ENCODE measurements around the gene LRIG2. TPM values are rescaled to one million over a fixed set of nuclear protein-coding genes. Genes with fewer than 3 reads are reported as not detected.

The LRIG2 gene
- total and polyA plus RNA-seq, 3 donors from 2014 or later, result 10.6 to 27.7 (median 26.0) TPM

GRCh38 chr1:113133759-113134158 is 60.8 kb downstream of the LRIG2 start:
- TF ChIP-seq POLR2A (IDR thresholded peaks at IDR 0.05) (no peak), CTCF (IDR thresholded peaks at IDR 0.05) (no peak)
- Histone ChIP-seq H3K4me1 (peaks cover 3% of the 10 kb centered on the region), H3K27me3 (no peaks in the 10 kb centered on the region), H3K36me3 (ENCODE audit: low read depth, missing control alignments) (no peaks in the 10 kb centered on the region), H3K27ac (no peak overlapping the region), H3K9me3 (no peaks in the 10 kb centered on the region), H3K4me3 (no peak overlapping the region)
- DNase-seq, result no peak
- intact Hi-C loops (cut with DNase I; ENCODE audit: low total_unique reads), result no loop called here
- 63 to 65% methylated on average over 2 of the region's 2 CpGs for whole genome bisulfite sequencing, 2 donors

- 92 to 97% methylated on average over 1 of the region's 1 CpG for WGBS, 2 donors
- Histone ChIP-seq H3K27ac (no peak overlapping the region), H3K4me1 (peaks cover 5% of the 10 kb centered on the region), H3K36me3 (ENCODE audit: low read depth, missing control alignments) (no peaks in the 10 kb centered on the region), H3K4me3 (no peak overlapping the region), H3K27me3 (no peaks in the 10 kb centered on the region), H3K9me3 (no peaks in the 10 kb centered on the region)
- intact Hi-C loops (cut with DNase I; ENCODE audit: low total_unique reads), result loop anchor here (5.0 kb wide), 1 partner anchor 542 kb away; no protein-coding TSS in a partner anchor
- TF ChIP-seq CTCF (IDR thresholded peaks at IDR 0.05) (no peak), POLR2A (IDR thresholded peaks at IDR 0.05) (no peak)
- DNase-seq, result no peak
These were observed 62.5 kb downstream of the LRIG2 start for GRCh38 chr1:113135460-113135859.

GRCh38 chr1:113136476-113136875 is 63.5 kb downstream of the LRIG2 start:
- intact Hi-C loops (cut with DNase I; ENCODE audit: low total_unique reads), result loop anchor here (5.0 kb wide), 1 partner anchor 541 kb away; no protein-coding TSS in a partner anchor
- 28 to 42% methylated on average over 1 of the region's 1 CpG for WGBS, 2 donors
- no peaks in the 10 kb centered on the region for H3K27me3 ChIP-seq
- H3K27ac ChIP-seq, result no peak overlapping the region
- no peak for DNase-seq
- no peak for TF ChIP-seq POLR2A (IDR thresholded peaks at IDR 0.05)
- no peak for TF ChIP-seq CTCF (IDR thresholded peaks at IDR 0.05)
- no peaks in the 10 kb centered on the region for H3K36me3 ChIP-seq (ENCODE audit: low read depth, missing control alignments)
- H3K9me3 ChIP-seq, result no peaks in the 10 kb centered on the region
- no peak overlapping the region for H3K4me3 ChIP-seq
- peaks cover 8% of the 10 kb centered on the region for H3K4me1 ChIP-seq

GRCh38 chr1:113137563-113137962 is 64.6 kb downstream of the LRIG2 start:
- WGBS, 2 donors, result 77 to 80% methylated on average over 3 of the region's 3 CpGs
- Histone ChIP-seq H3K4me3 (no peak overlapping the region), H3K27ac (no peak overlapping the region), H3K36me3 (ENCODE audit: low read depth, missing control alignments) (no peaks in the 10 kb centered on the region), H3K27me3 (no peaks in the 10 kb centered on the region), H3K9me3 (no peaks in the 10 kb centered on the region), H3K4me1 (peaks cover 16% of the 10 kb centered on the region)
- intact Hi-C loops (cut with DNase I; ENCODE audit: low total_unique reads), result loop anchor here (5.0 kb wide), 1 partner anchor 540 kb away; no protein-coding TSS in a partner anchor
- no peak for DNase-seq
- TF ChIP-seq POLR2A (IDR thresholded peaks at IDR 0.05) (no peak), CTCF (IDR thresholded peaks at IDR 0.05) (no peak)

- peaks cover 23% of the 10 kb centered on the region for H3K4me1 ChIP-seq
- no peaks in the 10 kb centered on the region for H3K36me3 ChIP-seq (ENCODE audit: low read depth, missing control alignments)
- no peak overlapping the region for H3K4me3 ChIP-seq
- H3K27ac ChIP-seq, result no peak overlapping the region
- DNase-seq, result no peak
- TF ChIP-seq POLR2A (IDR thresholded peaks at IDR 0.05), result no peak
- no peak for TF ChIP-seq CTCF (IDR thresholded peaks at IDR 0.05)
- no peaks in the 10 kb centered on the region for H3K9me3 ChIP-seq
- intact Hi-C loops (cut with DNase I; ENCODE audit: low total_unique reads), result loop anchor here (5.0 kb wide), 1 partner anchor 539 kb away; no protein-coding TSS in a partner anchor
- no peaks in the 10 kb centered on the region for H3K27me3 ChIP-seq
These were observed 65.8 kb downstream of the LRIG2 start for GRCh38 chr1:113138778-113139177.

All from testis (tissue), 3 donors.